HG02610 (cell line): ENCODE results near the gene RPA3.

ENCODE experiments used
- ATAC-seq: cut with Tn5 transposase; IDR thresholded peaks from one replicate; pipeline ENCODE4 v1.9.1; 2021; ENCODE audit warnings: mild to moderate bottlenecking, moderate library complexity; ENCODE audit not compliant: unreplicated experiment

RPA3 gene

DNA sequence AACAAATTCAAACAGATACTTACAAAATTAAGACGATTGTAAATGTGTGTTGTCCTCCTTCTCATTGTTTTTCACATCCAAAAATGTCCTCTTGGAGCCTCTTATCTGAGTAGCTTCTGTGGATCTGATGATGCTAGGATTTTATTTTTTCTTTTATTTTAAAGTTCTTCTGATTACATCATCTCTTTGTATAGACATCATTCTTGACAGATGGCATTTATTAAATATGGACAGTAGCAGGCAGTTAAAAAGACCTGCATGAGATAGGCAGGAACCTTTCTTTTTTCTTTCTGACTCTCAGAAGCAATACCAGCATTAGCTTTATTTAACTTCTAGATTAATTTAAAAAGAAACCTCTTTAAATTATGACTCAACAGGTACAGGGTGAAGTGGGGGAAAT is at the start of gene RPA3:
Gene RPA3, minus strand, starts transcription at position 116 of the 400 bp plus-strand sequence. CDS start 78,189 bp downstream, outside the sequence.
- no peak for ATAC-seq

GRCh38 chr7:7766671-7767070 is 48.3 kb upstream of the RPA3 start:
- ATAC-seq: no peak

DNA sequence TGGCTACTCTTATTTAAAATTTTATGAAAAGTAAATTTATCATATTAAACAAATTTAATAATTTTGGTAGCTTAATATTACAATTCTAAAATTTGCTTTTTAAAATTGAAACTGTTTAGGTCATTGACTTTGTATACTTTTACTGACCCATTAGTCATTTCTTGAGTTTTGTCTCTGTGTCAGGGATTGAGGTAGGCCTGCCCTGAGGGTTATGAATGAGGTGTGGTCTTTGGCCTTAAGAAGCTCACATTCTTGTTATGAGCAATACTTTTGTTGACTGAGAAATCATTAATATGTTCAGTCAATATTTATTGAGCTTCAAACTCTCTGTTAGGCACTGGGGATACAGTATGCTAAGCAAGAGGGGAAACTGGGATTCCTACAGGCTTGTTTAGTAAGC is 47.0 kb upstream of the RPA3 start:
- peak; percentile 83 for ATAC-seq

- ATAC-seq: no peak
These were observed 46.4 kb upstream of the RPA3 start for GRCh38 chr7:7764520-7765396.

DNA sequence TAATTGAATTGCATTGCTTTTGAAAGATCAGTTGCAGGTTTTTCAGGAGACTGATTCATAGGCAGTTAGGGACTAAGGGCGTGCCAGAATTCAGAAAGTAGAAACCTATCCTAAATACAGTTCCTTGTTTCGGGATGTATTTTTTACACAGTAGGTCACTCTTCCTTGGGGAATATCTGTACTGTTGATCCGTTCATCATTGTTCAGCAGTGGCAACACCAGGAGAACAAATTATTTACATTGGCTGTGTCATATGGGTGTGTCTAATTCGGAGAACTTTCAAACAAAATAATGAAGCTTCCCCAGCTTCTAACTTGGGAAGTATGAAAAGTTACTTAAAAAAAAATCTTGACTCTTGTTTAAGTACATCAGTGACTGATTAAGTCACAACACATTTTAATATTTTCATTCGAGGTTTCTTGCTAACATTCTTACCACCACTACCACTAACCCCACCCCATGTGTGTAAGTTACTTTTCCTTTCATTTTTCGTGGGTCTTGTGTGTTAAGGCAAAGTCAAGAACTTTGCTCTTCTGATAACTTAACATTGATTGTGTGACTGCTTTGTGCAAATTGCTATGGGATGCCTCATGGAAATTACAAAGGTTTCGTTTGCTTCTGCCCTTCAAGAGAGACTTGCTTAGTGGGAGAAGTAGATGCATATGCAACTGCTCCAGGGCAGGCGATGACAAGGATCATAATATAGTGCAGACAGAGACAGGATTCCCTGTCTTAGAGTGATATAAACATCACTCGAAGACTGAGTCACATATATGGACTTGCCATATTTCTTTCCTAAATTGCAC is 43.8 kb upstream of the RPA3 start:
- ATAC-seq: peak; percentile 63

- ATAC-seq: no peak
These were observed 43.0 kb upstream of the RPA3 start for GRCh38 chr7:7761340-7761973.

DNA sequence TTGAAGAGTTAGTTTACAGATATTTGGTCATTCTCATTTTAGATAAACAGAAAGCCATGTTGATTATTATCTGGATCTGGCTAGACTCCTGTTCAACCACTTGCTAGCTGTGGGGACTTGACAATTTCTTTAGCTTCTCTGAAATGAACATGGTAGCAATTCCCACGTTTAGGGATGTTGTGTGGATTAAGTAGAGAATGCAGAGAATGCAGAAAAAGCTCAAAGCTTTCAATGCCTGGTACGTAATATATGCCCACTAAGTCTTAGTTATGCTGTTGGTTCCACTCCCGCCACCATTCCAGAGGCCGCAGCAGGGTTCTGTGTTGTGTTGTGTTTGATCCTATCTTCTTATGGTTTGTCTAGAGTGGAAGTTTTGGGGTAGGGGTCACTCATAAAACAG is 39.2 kb upstream of the RPA3 start:
- no peak for ATAC-seq

- no peak for ATAC-seq
These were observed 38.2 kb upstream of the RPA3 start for GRCh38 chr7:7756577-7756976.

GRCh38 chr7:7751243-7752092 is 33.1 kb upstream of the RPA3 start:
- no peak for ATAC-seq

DNA sequence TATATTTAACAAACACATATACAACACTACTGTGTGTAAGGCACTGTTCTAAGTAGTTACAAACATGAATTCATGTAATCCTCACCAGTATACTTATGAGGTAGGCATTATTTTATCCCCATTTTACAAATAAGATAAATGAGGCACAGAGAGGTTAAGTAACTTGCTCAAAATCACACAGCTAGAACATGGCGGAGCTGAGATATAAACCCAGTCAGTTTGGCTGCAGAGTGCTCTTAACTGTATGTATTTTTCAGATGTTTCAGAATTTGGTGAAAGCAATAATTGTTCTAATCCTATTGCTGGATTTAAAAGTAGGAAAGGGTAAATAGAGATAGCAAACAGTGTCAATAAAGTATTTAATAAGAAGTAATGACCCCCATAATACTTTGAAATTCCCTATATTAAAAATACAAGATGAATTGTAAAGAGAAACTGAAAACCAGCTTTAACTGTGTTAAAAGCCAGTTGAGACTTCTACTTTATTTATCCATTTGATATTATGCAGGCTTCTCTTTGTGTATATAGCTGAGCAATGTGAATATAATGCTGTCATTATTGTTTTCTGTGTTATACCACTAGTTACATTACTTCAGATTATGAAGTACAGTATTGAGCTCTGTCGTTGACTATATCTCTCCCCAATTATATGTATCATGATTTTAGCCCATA is 32.3 kb upstream of the RPA3 start:
- ATAC-seq: no peak

- ATAC-seq: no peak
These were observed 28.1 kb upstream of the RPA3 start for GRCh38 chr7:7746458-7746857.

- no peak for ATAC-seq
These were observed 27.6 kb upstream of the RPA3 start for GRCh38 chr7:7745966-7746365.

- ATAC-seq: no peak
These were observed 26.9 kb upstream of the RPA3 start for GRCh38 chr7:7745258-7745657.

GRCh38 chr7:7742223-7742622 is 23.8 kb upstream of the RPA3 start:
- no peak for ATAC-seq

DNA sequence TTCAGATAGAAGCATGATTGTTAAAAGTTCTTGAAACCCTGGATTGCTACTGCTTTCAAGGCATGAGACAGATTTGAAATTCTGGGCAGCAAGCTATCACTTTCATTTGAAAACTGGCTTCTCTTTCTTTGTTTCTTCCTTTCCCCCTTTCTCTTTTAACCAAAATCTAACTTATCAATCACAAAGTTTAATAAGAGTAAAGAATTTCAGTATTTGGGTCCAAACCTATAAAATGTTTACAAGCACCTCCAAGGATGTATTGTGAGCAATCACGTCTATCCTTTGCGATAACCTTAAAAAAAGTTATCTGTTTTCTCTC is 21.6 kb upstream of the RPA3 start:
- no peak for ATAC-seq

GRCh38 chr7:7739204-7740036 is 21.0 kb upstream of the RPA3 start:
- ATAC-seq: peak; percentile 66

DNA sequence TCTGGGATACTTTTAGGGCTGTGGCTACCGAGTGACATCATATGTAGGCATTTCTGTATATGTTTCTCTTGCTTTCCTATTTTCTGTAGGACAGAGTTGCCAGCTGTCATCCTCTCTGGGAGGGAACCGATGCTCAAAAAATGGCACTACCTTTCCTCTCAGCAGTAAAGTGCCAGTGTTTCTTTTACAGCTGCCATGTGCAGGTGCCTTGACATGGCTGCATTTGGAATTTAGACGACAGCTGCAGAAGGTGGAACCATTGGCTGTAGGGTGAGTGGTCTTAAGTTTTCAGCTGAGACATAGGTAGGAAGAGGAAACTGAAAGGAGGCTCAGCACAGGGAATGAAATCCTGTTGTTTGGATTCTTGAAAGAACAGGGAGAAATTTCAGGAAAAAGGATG is 20.2 kb upstream of the RPA3 start:
- ATAC-seq: no peak

DNA sequence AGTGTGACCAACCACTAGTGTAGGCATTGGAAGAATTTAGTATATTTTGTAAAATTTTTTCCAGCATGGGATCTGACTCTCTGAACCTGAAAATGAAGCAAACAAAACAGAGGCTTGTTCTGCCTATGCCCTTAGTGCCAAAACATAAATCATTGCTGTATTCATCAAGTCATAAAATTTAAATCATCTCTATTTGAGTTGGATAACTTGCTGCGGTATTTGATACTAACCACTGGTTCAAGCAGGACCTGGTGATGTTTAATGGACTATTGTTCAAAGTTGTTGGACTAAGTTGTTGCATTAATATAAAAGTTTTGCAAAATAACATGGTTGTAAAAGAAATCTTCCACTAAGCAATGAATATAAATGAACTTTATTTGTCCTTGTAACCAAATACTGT is 19.8 kb upstream of the RPA3 start:
- no peak for ATAC-seq

DNA sequence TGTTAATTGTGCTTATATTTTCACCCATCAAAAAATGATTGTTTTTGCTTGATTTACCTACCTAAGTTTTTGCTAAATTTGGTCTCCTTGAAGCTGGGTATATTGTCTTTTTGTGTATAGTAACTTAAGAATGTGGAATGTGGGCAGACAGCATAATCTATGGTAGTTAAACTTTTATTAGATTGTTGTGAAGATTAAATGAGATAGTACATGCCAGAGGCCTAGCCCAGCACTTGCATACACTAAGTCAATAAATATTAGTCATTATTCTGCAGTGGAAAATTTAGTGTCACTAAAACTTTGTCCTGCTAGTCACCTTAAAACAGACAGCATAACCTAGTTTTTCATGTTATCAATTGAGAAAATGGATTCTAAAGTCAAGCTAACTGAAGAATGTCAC is 19.3 kb upstream of the RPA3 start:
- ATAC-seq: no peak
